GM21423 (cell line): Measurements from ENCODE around the gene MAP7D3.

Experiments used
- ATAC-seq: cut with Tn5 transposase; IDR thresholded peaks from one replicate; pipeline ENCODE4 v1.9.1; 2021; ENCODE audit warnings: mild to moderate bottlenecking, moderate library complexity; ENCODE audit not compliant: unreplicated experiment

Gene MAP7D3

GRCh38 chrX:136206916-136207315, 44.3 kb downstream of the MAP7D3 start:
- no peak for ATAC-seq

GRCh38 chrX:136205882-136206380, 45.3 kb downstream of the MAP7D3 start:
- ATAC-seq = no peak

- ATAC-seq = no peak
Observed at GRCh38 chrX:136204571-136204970, 46.6 kb downstream of the MAP7D3 start.

- ATAC-seq = no peak
Observed at GRCh38 chrX:136203951-136204350, 47.2 kb downstream of the MAP7D3 start.

- no peak for ATAC-seq
Observed at GRCh38 chrX:136203438-136203837, 47.8 kb downstream of the MAP7D3 start.

- no peak for ATAC-seq
Observed at GRCh38 chrX:136202889-136203288, 48.3 kb downstream of the MAP7D3 start.

- no peak for ATAC-seq
Observed at GRCh38 chrX:136201601-136202000, 49.6 kb downstream of the MAP7D3 start.

- no peak for ATAC-seq
Observed at GRCh38 chrX:136200466-136200865, 50.7 kb downstream of the MAP7D3 start.

GRCh38 chrX:136199365-136199764, 51.8 kb downstream of the MAP7D3 start:
- no peak for ATAC-seq

- ATAC-seq = no peak
Observed at GRCh38 chrX:136198678-136199243, 52.4 kb downstream of the MAP7D3 start.

GRCh38 chrX:136198010-136198409, 53.2 kb downstream of the MAP7D3 start:
- no peak for ATAC-seq

- ATAC-seq = no peak
Observed at GRCh38 chrX:136196691-136197155, 54.5 kb downstream of the MAP7D3 start.

GRCh38 chrX:136195247-136195646, 56.0 kb downstream of the MAP7D3 start:
- ATAC-seq = no peak

GRCh38 chrX:136194536-136194935, 56.7 kb downstream of the MAP7D3 start:
- ATAC-seq = no peak

- ATAC-seq = no peak
Observed at GRCh38 chrX:136193771-136194170, 57.4 kb downstream of the MAP7D3 start.

GRCh38 chrX:136192839-136193414, 58.3 kb downstream of the MAP7D3 start:
- ATAC-seq = no peak

- no peak for ATAC-seq
Observed at GRCh38 chrX:136192135-136192534, 59.1 kb downstream of the MAP7D3 start.

- ATAC-seq = no peak
Observed at GRCh38 chrX:136191171-136191570, 60.0 kb downstream of the MAP7D3 start.

- ATAC-seq = no peak
Observed at GRCh38 chrX:136190038-136190713, 61.0 kb downstream of the MAP7D3 start.

GRCh38 chrX:136189222-136189621, 62.0 kb downstream of the MAP7D3 start:
- ATAC-seq = no peak

GRCh38 chrX:136186023-136186413, 65.2 kb downstream of the MAP7D3 start:
- ATAC-seq = no peak

- ATAC-seq = no peak
Observed at GRCh38 chrX:136185401-136186022, 65.7 kb downstream of the MAP7D3 start.
